Neural progenitor cell (in vitro differentiated cells): ENCODE results near the gene SMARCC1.

Experiments
- EZH2 ChIP-seq: fragments of 200-600 bp; sonication (generic); IDR thresholded peaks from 2 replicates; pipeline ENCODE4 v1.6.1; 2017; ENCODE audit warnings: antibody characterized with exemption, mild to moderate bottlenecking, moderate library complexity
- EZH2phosphoT487 ChIP-seq: fragments of 200-600 bp; sonication (generic); IDR thresholded peaks from 2 replicates; pipeline ENCODE4 v1.6.1; 2017; ENCODE audit warnings: antibody characterized with exemption
- TF ChIP-seq, protein P1 (sequence below): fragments of 200-600 bp; sonication (generic); IDR thresholded peaks from 2 replicates; pipeline ENCODE4 v1.5.1; 2017; ENCODE audit warnings: antibody characterized with exemption, mild to moderate bottlenecking

DNA sequence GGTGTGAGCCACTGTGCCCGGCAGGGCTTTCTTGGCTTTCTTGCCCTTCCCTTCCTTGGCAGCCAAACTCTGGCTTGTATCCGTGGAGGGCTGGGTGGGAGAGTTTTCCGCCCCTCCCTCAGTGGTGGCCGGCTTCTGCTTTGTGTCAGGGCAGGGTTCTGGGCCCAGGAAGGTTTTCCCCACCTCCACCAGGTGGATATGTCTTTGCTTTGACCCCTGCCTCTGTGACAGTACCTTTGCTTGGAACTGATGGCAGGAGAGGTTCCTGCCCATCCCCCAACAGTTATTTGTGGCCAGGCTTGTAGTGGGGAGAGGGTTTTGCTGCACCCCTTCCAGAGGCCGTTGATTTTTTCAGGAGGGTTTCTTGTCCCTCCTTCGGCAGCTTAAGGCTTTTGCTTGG lies 227.4 kb downstream of the SMARCC1 start:
- TF ChIP-seq, protein P1, sequence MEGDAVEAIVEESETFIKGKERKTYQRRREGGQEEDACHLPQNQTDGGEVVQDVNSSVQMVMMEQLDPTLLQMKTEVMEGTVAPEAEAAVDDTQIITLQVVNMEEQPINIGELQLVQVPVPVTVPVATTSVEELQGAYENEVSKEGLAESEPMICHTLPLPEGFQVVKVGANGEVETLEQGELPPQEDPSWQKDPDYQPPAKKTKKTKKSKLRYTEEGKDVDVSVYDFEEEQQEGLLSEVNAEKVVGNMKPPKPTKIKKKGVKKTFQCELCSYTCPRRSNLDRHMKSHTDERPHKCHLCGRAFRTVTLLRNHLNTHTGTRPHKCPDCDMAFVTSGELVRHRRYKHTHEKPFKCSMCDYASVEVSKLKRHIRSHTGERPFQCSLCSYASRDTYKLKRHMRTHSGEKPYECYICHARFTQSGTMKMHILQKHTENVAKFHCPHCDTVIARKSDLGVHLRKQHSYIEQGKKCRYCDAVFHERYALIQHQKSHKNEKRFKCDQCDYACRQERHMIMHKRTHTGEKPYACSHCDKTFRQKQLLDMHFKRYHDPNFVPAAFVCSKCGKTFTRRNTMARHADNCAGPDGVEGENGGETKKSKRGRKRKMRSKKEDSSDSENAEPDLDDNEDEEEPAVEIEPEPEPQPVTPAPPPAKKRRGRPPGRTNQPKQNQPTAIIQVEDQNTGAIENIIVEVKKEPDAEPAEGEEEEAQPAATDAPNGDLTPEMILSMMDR: no peak
- no peak for TF ChIP-seq EZH2phosphoT487
- TF ChIP-seq EZH2: no peak
